Spleen (tissue), 11 donors: Measurements from ENCODE around the gene COG7. TPM values are rescaled to one million over a fixed set of nuclear protein-coding genes. Genes with fewer than 3 reads are reported as not detected.
"Not testable (repeated sequence)": the region's sequence is repeated elsewhere in the genome, so short reads cannot be mapped to it uniquely, and the experiment has no call there.

Experiments
- DNase-seq: peaks from one replicate; pipeline ENCODE4 v3.0.0-alpha.2; 2020
- H3K27ac ChIP-seq, 8 donors: fragments of 200-600 bp; sonication (generic) in 7 of 8; 1 replicate in 4 of 8; 2 replicates in 4 of 8; pipeline versions ENCODE4 v1.5.0 to v1.8.0; 2016 to 2021; ENCODE audit warnings: inconsistent platforms in 4 of 8, mild to moderate bottlenecking in 4 of 8, moderate library complexity in 1 of 8
- H3K27me3 ChIP-seq, 7 donors: fragments of 200-600 bp; sonication (generic) in 6 of 7; replicated peaks in 1 of 7; 1 replicate in 4 of 7; 2 replicates in 3 of 7; pipeline versions ENCODE4 v1.5.0 to v1.8.0; 2016 to 2021; ENCODE audit warnings: inconsistent platforms in 3 of 7, mild to moderate bottlenecking in 1 of 7
- H3K36me3 ChIP-seq, 6 donors: fragments of 200-600 bp; sonication (generic) in 5 of 6; 1 replicate in 4 of 6; 2 replicates in 2 of 6; pipeline versions ENCODE4 v1.5.0 to v1.8.0; 2016 to 2021; ENCODE audit warnings: inconsistent platforms in 2 of 6
- H3K4me1 ChIP-seq, 6 donors: fragments of 200-600 bp; sonication (generic) in 5 of 6; 1 replicate in 3 of 6; 2 replicates in 3 of 6; pipeline versions ENCODE4 v1.5.0 to v1.8.0; 2016 to 2021; ENCODE audit warnings: inconsistent platforms in 3 of 6
- H3K4me3 ChIP-seq, 8 donors: fragments of 200-600 bp; sonication (generic) in 7 of 8; 1 replicate in 4 of 8; 2 replicates in 4 of 8; pipeline versions ENCODE4 v1.5.0 to v1.8.0; 2016 to 2021; ENCODE audit warnings: inconsistent platforms in 4 of 8, mild to moderate bottlenecking in 4 of 8, moderate library complexity in 2 of 8
- H3K9me3 ChIP-seq, 8 donors: fragments of 200-600 bp; sonication (generic) in 7 of 8; 1 replicate in 4 of 8; 2 replicates in 4 of 8; pipeline versions ENCODE4 v1.5.0 to v1.8.0; 2016 to 2021; ENCODE audit warnings: inconsistent platforms in 4 of 8
- POLR2A ChIP-seq, 3 donors: fragments of 450-650 bp; IDR thresholded peaks; one replicate each; pipeline ENCODE4 v1.5.1; 2017; ENCODE audit warnings: antibody characterized with exemption in 3 of 3, mild to moderate bottlenecking in 1 of 3
- POLR2AphosphoS5 ChIP-seq, 3 donors: sonication (generic); formaldehyde crosslinking; IDR thresholded peaks; one replicate each; pipeline ENCODE4 v1.5.1; 2017; ENCODE audit warnings: antibody characterized with exemption in 3 of 3
- WGBS, 5 donors: extraction: QIAGEN DNeasy Blood & Tissue Kit in 3 of 5; methylation state at CpG; one replicate each; pipeline versions ENCODE4 v1.1.5 to v1.1.7; 2013 to 2018; 5-methylcytosine and 5-hydroxymethylcytosine counted together
- intact Hi-C: fragments of 100-400 bp; cut with DNase I; formaldehyde crosslinking; loops from one replicate; pipeline ENCODE4 v1.15.0; 2023; ENCODE audit warnings: low total_unique reads
- polyA plus RNA-seq, 3 donors: library from polyadenylated mRNA; stranded (reverse); fragments of 200-250 nt; gene quantifications; one replicate each; pipeline ENCODE4 v1.2.1, GENCODE V29; 2013
- total RNA-seq, 7 donors: library from RNA; depleted of rRNA in 3 of 7; stranded (reverse); fragments of >200 nt in 3 of 7; fragmentation: NEBNext Ultra II Directional in 4 of 7; extraction: Animal tissue kit (Norgen Biotek cat#: 25700) in 4 of 7; gene quantifications; one replicate each; pipeline versions ENCODE4 v1.1.0 to v1.2.1, GENCODE V29; 2016 to 2021
- TF ChIP-seq, protein P1 (sequence below), 11 experiments: fragments of 200-600 bp in 7 of 11; fragments of 450-650 bp in 4 of 11; sonication (generic) in 4 of 11; IDR thresholded peaks in 8 of 11; conservative IDR thresholded peaks in 3 of 11; 1 replicate in 7 of 11; 2 replicates in 4 of 11; pipeline versions ENCODE4 v1.4.0 to v1.8.0; 2016 to 2021; ENCODE audit warnings: antibody characterized with exemption in 11 of 11, inconsistent platforms in 4 of 11, mild to moderate bottlenecking in 1 of 11
- donor health status: healthy with polysubstance abuse.
- donor health status: DM: no; HTN: no; CAD: no; lungs with moderate emphysema.
- donor health status: DM: no; HTN: no; CAD: no.
- donor health status: Bipolar disorder and iron deficiency.
- donor health status: healthy.
- donor health status: DM: no; HTN: no; CAD: no.
- donor health status: DM: yes; HTN: yes; CAD: no.

COG7 gene
- total and polyA plus RNA-seq, 10 donors = 9.6 to 25.5 (median 18.8) TPM

DNA sequence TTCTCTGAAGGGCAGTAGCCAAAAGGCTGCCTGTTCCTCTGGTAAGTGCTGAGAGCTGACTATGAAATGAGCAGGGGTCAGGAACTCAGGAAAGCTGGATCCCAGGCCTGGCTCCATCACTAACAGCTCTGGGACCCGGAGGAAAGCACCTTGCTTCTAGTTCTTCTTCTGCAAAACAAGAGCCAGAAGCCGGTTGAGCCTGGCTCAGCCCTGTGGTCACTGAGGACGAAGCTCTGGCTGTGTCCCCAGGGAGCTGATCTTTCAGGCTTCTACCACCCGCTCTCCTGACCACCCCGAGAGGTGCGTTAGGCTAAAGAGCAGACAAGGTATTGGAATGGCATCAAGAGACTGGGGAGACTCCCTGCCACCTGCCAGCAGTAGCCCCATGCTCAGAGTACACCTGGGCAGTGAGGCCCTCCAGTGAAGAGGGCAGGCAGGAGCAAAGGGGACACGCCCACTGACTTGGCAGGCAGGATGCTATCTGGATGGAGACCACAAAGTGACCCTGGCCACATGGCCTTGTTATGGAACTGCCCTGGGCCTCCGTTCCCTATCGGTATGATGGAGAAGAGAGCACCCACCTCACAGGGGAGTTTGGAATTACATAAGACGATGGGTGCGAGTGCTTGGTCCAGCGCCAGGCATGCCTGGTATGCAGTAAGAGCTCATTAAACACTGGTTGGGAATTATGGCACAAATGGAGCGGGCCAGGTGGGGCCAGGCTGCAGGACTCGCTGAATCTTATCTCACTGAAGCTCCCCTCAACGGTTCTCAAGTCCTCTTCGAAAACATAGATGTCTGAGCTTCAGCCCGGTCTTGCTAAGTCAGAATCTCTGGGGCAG is 61.4 kb downstream of the COG7 start:
- no peak overlapping the region for H3K27ac ChIP-seq

GRCh38 chr16:23389936-23390335 is 63.1 kb downstream of the COG7 start:
- H3K27me3 ChIP-seq, H3K4me1 ChIP-seq, H3K27ac ChIP-seq, intact Hi-C loops, H3K9me3 ChIP-seq, H3K4me3 ChIP-seq: not testable (repeated sequence)
- WGBS, 5 donors = 95 to 98% (median 97%) methylated on average over 8 of the region's 8 CpGs
- peak; percentile 19 for DNase-seq
- H3K36me3 ChIP-seq = peaks cover 0 to 86% (median 55%) of the 10 kb centered on the region in 6 donors

More for the DNA sequence above, 61.4 kb downstream of the COG7 start:
- peaks cover 0 to 98% (median 63%) of the 10 kb centered on the region in 6 donors for H3K36me3 ChIP-seq
- no peaks in the 10 kb centered on the region for H3K4me1 ChIP-seq
- peak; percentile 41 for DNase-seq
- intact Hi-C loops = no loop called here
- 91 to 97% (median 95%) methylated on average over 13 to 17 of the region's 17 CpGs for WGBS, 5 donors
- no peak overlapping the region for H3K4me3 ChIP-seq
- H3K27me3 ChIP-seq = no peaks in the 10 kb centered on the region
- no peak for TF ChIP-seq POLR2AphosphoS5 (IDR thresholded peaks at IDR 0.05)
- no peak for TF ChIP-seq POLR2A (IDR thresholded peaks at IDR 0.05)
- TF ChIP-seq, protein P1, sequence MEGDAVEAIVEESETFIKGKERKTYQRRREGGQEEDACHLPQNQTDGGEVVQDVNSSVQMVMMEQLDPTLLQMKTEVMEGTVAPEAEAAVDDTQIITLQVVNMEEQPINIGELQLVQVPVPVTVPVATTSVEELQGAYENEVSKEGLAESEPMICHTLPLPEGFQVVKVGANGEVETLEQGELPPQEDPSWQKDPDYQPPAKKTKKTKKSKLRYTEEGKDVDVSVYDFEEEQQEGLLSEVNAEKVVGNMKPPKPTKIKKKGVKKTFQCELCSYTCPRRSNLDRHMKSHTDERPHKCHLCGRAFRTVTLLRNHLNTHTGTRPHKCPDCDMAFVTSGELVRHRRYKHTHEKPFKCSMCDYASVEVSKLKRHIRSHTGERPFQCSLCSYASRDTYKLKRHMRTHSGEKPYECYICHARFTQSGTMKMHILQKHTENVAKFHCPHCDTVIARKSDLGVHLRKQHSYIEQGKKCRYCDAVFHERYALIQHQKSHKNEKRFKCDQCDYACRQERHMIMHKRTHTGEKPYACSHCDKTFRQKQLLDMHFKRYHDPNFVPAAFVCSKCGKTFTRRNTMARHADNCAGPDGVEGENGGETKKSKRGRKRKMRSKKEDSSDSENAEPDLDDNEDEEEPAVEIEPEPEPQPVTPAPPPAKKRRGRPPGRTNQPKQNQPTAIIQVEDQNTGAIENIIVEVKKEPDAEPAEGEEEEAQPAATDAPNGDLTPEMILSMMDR (IDR thresholded peaks at IDR 0.05 in 8 of 11, conservative IDR thresholded peaks at IDR 0.05 in 3 of 11) = no peak
- H3K9me3 ChIP-seq = no peaks in the 10 kb centered on the region

GRCh38 chr16:23389201-23389600 is 63.8 kb downstream of the COG7 start:
- Histone ChIP-seq H3K9me3 (no peaks in the 10 kb centered on the region), H3K4me1 (no peaks in the 10 kb centered on the region), H3K4me3 (no peak overlapping the region), H3K36me3 (peaks cover 0 to 79% (median 54%) of the 10 kb centered on the region in 6 donors), H3K27me3 (no peaks in the 10 kb centered on the region), H3K27ac (no peak overlapping the region)
- intact Hi-C loops = no loop called here
- no peak for DNase-seq
- WGBS, 5 donors = 85 to 97% (median 91%) methylated on average over 5 of the region's 5 CpGs
- TF ChIP-seq, protein P1 (IDR thresholded peaks at IDR 0.05 in 8 of 11, conservative IDR thresholded peaks at IDR 0.05 in 3 of 11) = no peak
- TF ChIP-seq POLR2A (IDR thresholded peaks at IDR 0.05) = no peak
- no peak for TF ChIP-seq POLR2AphosphoS5 (IDR thresholded peaks at IDR 0.05)

DNA sequence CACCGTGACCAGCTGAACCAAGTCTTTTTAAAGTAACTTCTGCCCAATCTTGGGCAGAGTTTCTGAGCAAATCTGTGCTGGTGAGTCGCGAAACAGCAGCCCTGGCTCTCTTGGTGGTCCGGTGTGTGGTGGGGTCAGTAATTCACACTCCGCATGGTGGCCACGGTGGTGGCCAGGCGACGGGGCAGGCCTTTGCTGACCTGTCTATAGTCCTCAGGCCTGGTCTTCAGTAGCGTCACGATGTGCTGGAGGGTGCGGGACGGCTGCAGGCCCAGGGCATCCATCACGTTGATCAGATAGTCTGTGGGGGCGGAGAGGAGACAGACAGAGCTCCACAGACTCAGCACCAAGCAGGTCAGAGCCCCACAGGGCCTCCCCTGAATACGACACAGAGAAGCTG is 64.2 kb downstream of the COG7 start:
- H3K9me3 ChIP-seq = no peaks in the 10 kb centered on the region
- no peak overlapping the region for H3K27ac ChIP-seq
- DNase-seq = peak; percentile 62
- intact Hi-C loops = no loop called here
- no peaks in the 10 kb centered on the region for H3K4me1 ChIP-seq
- H3K36me3 ChIP-seq = peaks cover 0 to 75% (median 54%) of the 10 kb centered on the region in 6 donors
- no peaks in the 10 kb centered on the region for H3K27me3 ChIP-seq
- H3K4me3 ChIP-seq = no peak overlapping the region
- TF ChIP-seq POLR2A (IDR thresholded peaks at IDR 0.05) = no peak
- TF ChIP-seq POLR2AphosphoS5 (IDR thresholded peaks at IDR 0.05) = no peak
- TF ChIP-seq, protein P1 (IDR thresholded peaks at IDR 0.05 in 8 of 11, conservative IDR thresholded peaks at IDR 0.05 in 3 of 11) = no peak
- WGBS, 5 donors = 90 to 96% (median 94%) methylated on average over 5 to 15 of the region's 15 CpGs
